Epidermal melanocyte (primary cell): Measurements from ENCODE around the gene PRDM15.
"Not testable (repeated sequence)": the region's sequence is repeated elsewhere in the genome, so short reads cannot be mapped to it uniquely, and the experiment has no call there.

ENCODE experiments used
- DNase-seq: peaks from one replicate; pipeline ENCODE4 v3.0.0; 2011; ENCODE audit warnings: low spot score; ENCODE audit not compliant: insufficient read length

The PRDM15 gene

DNA sequence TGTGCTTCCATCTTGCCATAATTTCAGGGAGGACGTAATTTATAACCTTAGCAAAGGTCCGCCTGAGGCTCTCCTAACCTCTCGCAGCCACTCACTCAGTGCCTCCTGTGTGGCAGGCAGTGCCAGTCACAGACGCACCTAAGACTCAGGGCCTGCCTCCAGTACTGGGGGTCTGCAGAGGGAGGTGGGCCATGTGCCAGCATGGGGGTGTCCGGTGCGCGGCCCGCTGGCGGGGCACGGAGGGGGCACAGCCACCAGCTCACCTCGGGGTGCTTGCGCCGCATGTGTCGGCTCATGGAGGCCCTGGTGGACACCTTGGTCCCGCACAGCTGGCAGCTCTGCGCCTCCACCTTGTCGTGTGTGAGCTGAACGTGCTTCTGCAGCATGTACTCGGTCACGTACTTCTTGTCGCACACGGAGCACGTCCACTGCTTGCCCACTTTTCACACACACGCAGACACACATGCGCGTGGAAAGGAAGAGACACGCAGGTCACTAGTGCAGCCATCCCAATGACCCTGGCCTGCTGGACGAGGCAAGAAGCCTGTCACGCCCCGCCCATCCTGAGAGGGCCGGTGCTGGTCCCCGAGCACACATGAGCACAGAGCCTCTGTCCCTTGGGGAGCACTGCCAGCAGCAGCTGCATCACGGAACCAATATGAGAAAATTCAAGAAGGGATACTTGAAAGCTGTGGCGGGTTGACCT lies 69.1 kb downstream of the PRDM15 start:
- DNase-seq = no peak

- DNase-seq = no peak
Measured at GRCh38 chr21:41808846-41809245, 70.3 kb downstream of the PRDM15 start.

GRCh38 chr21:41808094-41808493 lies 71.0 kb downstream of the PRDM15 start:
- DNase-seq = no peak

DNA sequence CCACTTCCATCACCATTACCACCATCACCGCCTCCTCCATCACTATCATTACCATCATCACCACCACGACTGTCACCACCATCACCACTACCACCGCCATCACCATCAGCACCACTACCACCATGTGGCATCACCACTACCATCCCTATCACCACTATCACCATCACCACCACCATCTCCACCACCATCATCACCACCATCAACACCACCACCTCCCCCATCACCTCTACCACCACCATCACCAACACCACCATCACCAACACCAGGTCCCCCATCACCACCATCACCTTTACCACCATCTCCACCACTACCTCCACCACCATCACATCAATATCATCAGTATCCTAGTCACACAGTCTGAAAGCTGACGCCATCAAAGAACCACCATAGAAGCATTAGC lies 72.4 kb downstream of the PRDM15 start:
- no peak for DNase-seq

GRCh38 chr21:41805643-41806042 lies 73.5 kb downstream of the PRDM15 start:
- DNase-seq = no peak

GRCh38 chr21:41805038-41805437 lies 74.1 kb downstream of the PRDM15 start:
- DNase-seq = no peak

- DNase-seq = no peak
Measured at GRCh38 chr21:41804381-41804780, 74.8 kb downstream of the PRDM15 start.

DNA sequence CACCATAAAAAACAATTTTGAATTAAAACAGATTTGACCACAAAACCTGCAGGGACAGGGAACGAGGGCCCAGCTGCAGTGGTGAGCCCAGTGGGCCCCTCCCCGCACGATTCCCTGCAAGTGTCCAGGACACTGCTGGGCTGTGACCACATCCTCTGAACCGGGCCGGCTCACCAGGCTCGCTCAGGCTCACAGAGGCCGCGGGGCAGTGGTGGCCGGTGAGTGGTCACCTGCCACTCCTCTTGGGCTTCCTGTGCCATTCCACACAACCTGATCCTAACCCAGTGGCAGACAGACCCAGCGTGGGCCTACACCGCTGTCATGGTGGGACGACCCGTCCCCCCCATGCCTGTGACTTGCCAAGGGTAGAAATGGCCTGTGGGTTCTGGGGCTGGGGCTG lies 75.8 kb downstream of the PRDM15 start:
- DNase-seq = no peak

GRCh38 chr21:41802684-41803083 lies 76.5 kb downstream of the PRDM15 start:
- DNase-seq = no peak

- DNase-seq = no peak
Measured at GRCh38 chr21:41802198-41802584, 77.0 kb downstream of the PRDM15 start.

DNA sequence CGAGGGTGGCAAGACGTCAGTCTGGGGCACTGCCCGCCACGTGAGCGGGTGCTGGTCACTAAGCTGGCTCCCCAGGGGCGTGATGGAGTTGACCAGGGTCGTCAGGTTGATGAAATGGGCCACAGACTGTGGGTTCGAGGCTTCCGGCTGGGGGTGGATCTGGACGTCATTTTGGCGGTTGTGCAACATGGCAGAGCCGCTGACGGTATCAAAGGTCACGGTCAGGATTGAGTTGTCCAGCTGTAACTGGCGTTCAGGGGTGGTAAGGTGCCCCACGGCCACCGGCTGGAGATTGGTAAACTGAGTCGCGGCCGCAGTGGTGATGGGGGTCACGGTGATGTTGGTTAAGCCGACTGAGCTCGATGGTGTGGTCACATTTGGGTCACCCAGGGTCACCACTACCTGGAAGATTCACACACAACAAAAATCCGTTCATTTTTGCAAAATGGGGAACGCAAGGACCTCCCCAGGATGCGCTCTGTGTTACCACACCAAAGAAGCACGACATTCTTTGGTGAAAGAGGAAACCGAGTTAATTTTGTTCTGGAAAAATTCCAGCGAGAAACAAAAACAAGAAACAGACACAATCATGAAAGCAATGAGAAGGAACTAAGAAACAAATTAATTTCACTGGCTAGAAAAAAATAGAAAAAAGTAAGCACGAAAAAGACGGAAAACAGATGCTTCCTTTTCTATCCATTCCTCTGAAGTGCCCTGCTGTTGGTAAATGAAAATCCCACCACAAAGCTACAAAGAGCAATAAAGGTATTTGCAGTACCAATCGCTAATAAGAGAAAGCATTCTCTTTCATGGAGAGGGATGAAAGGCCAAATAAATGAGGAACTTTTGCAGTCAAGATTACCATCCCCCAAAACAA lies 77.6 kb downstream of the PRDM15 start:
- no peak for DNase-seq

GRCh38 chr21:41800425-41801320 lies 78.5 kb downstream of the PRDM15 start:
- no peak for DNase-seq

- DNase-seq = no peak
Measured at GRCh38 chr21:41799763-41800162, 79.4 kb downstream of the PRDM15 start.

DNA sequence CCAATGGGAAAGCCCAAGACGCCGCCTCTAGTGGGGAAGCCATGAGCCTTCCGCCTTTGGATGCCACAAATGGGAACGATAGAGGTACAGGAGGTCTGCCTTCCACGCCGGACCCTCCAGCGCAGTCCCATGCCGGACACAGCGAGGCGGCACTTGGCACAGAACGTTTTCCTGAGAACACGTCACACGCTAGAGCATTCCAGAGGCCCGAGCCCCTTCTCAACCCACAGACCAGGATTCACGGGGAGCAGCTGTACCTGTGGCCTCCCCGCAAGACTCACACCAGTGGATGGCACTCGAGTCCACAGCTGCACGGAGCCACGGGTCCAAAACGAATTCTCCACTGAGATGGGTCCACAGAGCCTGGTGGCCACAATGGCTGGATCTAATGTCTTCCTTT lies 80.8 kb downstream of the PRDM15 start:
- no peak for DNase-seq

- no peak for DNase-seq
Measured at GRCh38 chr21:41796476-41797080, 82.6 kb downstream of the PRDM15 start.

DNA sequence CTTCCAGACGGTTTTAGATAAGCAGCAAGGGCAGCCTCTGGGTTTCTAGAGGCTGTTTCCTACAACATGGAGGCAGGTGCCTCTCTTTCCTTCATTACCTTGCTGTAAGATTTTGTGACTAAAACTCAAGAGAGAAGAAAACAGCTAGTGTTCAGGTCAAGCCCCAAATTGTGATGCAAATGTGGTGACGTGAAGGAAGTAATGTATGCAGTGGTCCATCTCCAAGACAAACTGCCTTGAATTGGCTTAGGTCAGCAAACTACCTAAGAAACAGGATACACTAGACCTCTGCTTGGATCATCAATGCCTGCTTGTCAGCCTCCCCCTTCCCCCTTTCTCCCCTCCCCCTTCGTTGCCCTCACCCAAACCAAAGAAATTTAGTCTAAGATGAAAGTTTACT lies 83.4 kb downstream of the PRDM15 start:
- DNase-seq = no peak

GRCh38 chr21:41794600-41794999 lies 84.5 kb downstream of the PRDM15 start:
- no peak for DNase-seq

DNA sequence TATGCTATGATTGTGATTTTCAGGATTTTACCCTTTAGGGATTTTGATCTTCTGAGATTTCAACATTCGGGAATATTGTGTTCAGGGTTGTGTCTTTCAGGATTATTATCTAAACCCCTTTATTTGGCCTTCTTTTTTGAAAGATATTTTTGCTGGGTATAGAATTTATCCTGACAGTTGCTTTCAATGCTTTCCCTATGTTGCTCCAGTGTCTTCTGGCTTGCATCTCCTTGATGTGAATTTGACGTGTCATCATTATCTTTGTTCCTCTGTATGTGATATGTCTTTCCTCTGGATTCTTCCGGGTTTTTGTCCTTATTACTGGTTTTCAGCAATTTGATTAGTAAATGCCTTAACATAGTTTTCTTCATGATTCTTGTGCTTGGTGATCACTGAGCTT lies 86.4 kb downstream of the PRDM15 start:
- DNase-seq = no peak

- no peak for DNase-seq
Measured at GRCh38 chr21:41786509-41786987, 92.6 kb downstream of the PRDM15 start.

DNA sequence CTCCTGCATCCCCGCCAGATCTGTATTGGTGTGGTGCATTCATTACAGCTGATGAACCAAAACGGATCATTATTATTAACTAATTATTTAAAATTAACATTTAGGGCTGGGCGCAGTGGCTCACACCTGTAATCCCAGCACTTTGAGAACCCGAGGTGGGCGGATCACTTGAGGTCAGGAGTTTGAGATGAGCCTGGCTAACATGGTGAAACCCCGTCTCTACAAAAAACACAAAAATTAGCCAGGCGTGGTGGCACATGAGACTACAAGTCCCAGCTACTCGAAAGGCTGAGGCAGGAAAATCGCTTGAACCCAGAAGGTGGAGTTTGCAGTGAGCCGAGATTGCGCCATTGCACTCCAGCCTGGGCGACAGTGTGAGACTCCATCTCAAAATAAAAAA lies 93.9 kb downstream of the PRDM15 start:
- not testable (repeated sequence) for DNase-seq

DNA sequence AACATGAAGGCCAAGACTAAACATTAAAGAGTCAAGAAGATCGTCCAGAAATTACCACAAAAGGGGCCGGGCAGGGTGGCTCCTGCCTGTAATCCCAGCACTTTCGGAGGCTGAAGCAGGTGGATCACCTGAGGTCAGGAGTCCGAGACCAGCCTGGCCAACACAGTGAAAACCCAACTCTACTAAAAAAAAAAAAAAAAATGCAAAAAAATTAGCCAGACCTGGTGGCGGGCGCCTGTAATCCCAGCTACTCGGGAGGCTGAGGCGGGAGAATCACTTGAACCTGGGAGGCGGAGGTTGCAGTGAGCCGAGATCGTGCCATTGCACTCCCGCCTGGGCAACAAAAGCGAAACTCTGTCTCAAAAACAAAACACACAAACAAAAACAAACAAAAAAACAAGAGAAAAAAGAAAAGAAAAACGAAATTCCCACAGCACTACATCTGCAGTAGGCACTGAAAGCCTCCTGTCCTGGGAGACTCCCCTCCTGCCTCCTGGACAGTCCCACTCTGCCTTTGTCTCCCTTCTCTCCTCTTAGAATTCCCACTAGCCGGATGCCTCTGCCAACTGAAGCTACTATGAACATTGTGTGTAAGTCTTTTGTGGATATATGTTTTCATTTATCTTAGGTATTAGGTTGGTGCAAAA lies 94.6 kb downstream of the PRDM15 start:
- no peak for DNase-seq
